Testis (tissue), 2 donors: ENCODE measurements around the gene SPINT3.

Experiments used
- CTCF ChIP-seq, 3 experiments: fragments of 450-650 bp in 2 of 3; fragments of 200-600 bp in 1 of 3; sonication (generic) in 1 of 3; IDR thresholded peaks; one replicate each; pipeline ENCODE4 v1.5.1; 2016 to 2019; ENCODE audit warnings: antibody characterized with exemption in 3 of 3, mild to moderate bottlenecking in 2 of 3, moderate library complexity in 1 of 3
- POLR2A ChIP-seq: fragments of 450-650 bp; IDR thresholded peaks from one replicate; pipeline ENCODE4 v1.6.1; 2017; ENCODE audit warnings: antibody characterized with exemption, mild to moderate bottlenecking, moderate library complexity

DNA sequence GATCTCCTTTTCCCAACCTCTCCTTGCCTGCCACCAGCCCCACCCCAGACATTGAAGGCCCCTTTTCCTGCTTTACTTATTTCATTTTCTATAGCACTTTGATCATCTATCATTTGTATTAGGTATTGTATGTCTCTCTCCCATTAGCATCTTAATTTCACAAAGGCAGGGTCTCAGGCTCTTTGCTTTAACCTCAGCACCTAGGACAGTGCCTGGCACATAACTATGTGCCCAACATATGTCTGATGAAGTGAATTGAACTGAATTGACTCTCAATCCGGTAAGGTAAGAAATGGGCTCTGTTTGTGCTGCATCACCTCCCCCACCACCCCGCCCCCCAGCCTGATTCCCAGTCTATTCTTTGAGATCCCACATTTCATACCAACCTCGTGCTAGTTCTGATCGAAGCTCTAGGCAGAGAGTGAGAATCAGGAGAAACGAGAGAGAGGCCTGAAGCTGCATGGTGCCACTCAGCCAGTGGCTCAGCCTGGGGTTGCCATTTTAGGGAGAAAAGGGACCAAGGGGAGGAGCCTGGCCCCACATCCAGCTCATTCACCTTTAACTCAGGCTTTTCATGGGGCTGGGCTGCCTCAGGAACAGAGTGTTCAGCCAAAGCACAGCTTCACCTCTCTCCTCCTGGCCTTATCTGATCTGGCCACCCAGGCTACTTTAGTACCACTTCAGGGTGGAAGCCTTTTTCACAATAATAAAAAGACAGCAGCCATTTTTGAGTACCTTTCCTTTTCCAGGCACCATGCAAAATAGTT, at the start of gene SPINT3:
- TF ChIP-seq CTCF (IDR thresholded peaks at IDR 0.05) (no peak), POLR2A (no peak)
